ENCODE measurements around the gene EEPD1.

- TF ChIP-seq MXD4 (CRISPR knock-in tag; IDR thresholded peaks at IDR 0.05; ENCODE audit: borderline replicate concordance) (no peak), CTCF (IDR thresholded peaks at IDR 0.05) (no peak), NFYB (CRISPR knock-in tag; conservative IDR thresholded peaks at IDR 0.05; ENCODE audit: low read depth) (no peak), ZNF317 (CRISPR knock-in tag; IDR thresholded peaks at IDR 0.05; ENCODE audit: borderline replicate concordance, low read depth) (no peak), USF2 (CRISPR knock-in tag; IDR thresholded peaks at IDR 0.05) (no peak), ELF4 (CRISPR knock-in tag; IDR thresholded peaks at IDR 0.05; ENCODE audit: low read depth) (no peak)
- TF ChIP-seq, protein P1, sequence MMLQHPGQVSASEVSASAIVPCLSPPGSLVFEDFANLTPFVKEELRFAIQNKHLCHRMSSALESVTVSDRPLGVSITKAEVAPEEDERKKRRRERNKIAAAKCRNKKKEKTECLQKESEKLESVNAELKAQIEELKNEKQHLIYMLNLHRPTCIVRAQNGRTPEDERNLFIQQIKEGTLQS (CRISPR knock-in tag; conservative IDR thresholded peaks at IDR 0.05), result no peak
- TF ChIP-seq, protein P2, sequence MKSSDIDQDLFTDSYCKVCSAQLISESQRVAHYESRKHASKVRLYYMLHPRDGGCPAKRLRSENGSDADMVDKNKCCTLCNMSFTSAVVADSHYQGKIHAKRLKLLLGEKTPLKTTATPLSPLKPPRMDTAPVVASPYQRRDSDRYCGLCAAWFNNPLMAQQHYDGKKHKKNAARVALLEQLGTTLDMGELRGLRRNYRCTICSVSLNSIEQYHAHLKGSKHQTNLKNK (CRISPR knock-in tag; IDR thresholded peaks at IDR 0.05), result no peak
These were observed 147.8 kb downstream of the EEPD1 start for GRCh38 chr7:36300696-36301350.
